HCT116 (cell line): ENCODE measurements around the gene THSD4. TPM values are rescaled to one million over a fixed set of nuclear protein-coding genes. Genes with fewer than 3 reads are reported as not detected.
A peak's percentile ranks its signal among the peaks of the same experiment; 100 is the strongest.

Source experiments
- ATAC-seq: fragments of 200-7000 bp; cut with Tn5 transposase; 2 replicates; pipeline ENCODE4 v1.9.1; 2020; ENCODE audit warnings: mild to moderate bottlenecking, moderate library complexity
- BruUV-seq: library from RNA; stranded (reverse); fragments of 400-500 nt; replicated peaks from 2 replicates; lab custom pipeline; 2021; lab: Mats Ljungman, UMichigan
- CTCF ChIA-PET: fragments of 300-600 bp; sonication (Branson Sonifier 250); formaldehyde crosslinking; loops from one replicate; lab custom pipeline; 2021; ENCODE audit warnings: antibody characterized with exemption; lab: Charles Lee
- POLR2A ChIA-PET: fragments of 300-600, 350-600 bp; sonication (Branson Sonifier 250); formaldehyde crosslinking; loops from one replicate; lab custom pipeline; 2021; ENCODE audit warnings: antibody characterized with exemption; lab: Charles Lee
- RAD21 ChIA-PET, 2 experiments: fragments of 300-600 bp; sonication (Branson Sonifier 250); formaldehyde crosslinking; loops; one replicate each; lab custom pipeline; 2023; ENCODE audit warnings: low total read pairs in 2 of 2; ENCODE audit not compliant: uncharacterized antibody in 2 of 2, unreplicated experiment in 2 of 2, low non-redundant PET in 1 of 2; lab: Charles Lee
- DNase-seq: peaks from one replicate; pipeline ENCODE4 v3.0.0-alpha.2; 2010; ENCODE audit warnings: low read depth, low spot score
- H2AFZ ChIP-seq: fragments of 200-600 bp; shearing (Covaris generic), sonication (generic); 2 replicates; pipeline ENCODE4 v1.6.1; 2017; ENCODE audit warnings: low read depth, mixed run types, mixed read lengths, antibody characterized with exemption, low read length; ENCODE audit not compliant: poor library complexity, severe bottlenecking
- H3K27ac ChIP-seq: 2 replicates; pipeline ENCODE4 v1.5.1; 2012; ENCODE audit warnings: low read depth, low read length
- H3K27me3 ChIP-seq: fragments of 200-600 bp; sonication (generic); 2 replicates; pipeline ENCODE4 v1.6.1; 2016; ENCODE audit warnings: mixed run types, low read length, mixed read lengths; ENCODE audit not compliant: insufficient read depth
- H3K36me3 ChIP-seq, 2 experiments: fragments of 200-500 bp in 1 of 2; fragments of 200-600 bp in 1 of 2; sonication (Bioruptor generic) in 1 of 2; sonication (generic) in 1 of 2; 2 replicates each; pipeline versions ENCODE4 v1.5.1 to v1.6.1; 2014 to 2016; ENCODE audit warnings: low read length in 2 of 2, inconsistent platforms in 1 of 2, mixed read lengths in 1 of 2, mixed run types in 1 of 2; ENCODE audit not compliant: insufficient read depth in 2 of 2, control insufficient read depth in 1 of 2
- H3K4me1 ChIP-seq, 2 experiments: fragments of 200-600 bp in 1 of 2; sonication (generic) in 1 of 2; 2 replicates each; pipeline versions ENCODE4 v1.5.1 to v1.6.1; 2012 to 2017; ENCODE audit warnings: low read length in 2 of 2, inconsistent platforms in 1 of 2, mild to moderate bottlenecking in 1 of 2, mixed read lengths in 1 of 2, mixed run types in 1 of 2, moderate library complexity in 1 of 2; ENCODE audit not compliant: insufficient read depth in 2 of 2, control insufficient read depth in 1 of 2
- H3K4me2 ChIP-seq: fragments of 200-600 bp; sonication (generic); 2 replicates; pipeline ENCODE4 v1.6.1; 2017; ENCODE audit warnings: mixed run types, low read length, mixed read lengths
- H3K4me3 ChIP-seq, 2 experiments: fragments of 200-600 bp in 1 of 2; sonication (generic) in 1 of 2; replicated peaks in 1 of 2; 2 replicates each; pipeline ENCODE4 v1.5.1; 2011 to 2016; ENCODE audit warnings: low read length in 2 of 2, control low read depth in 1 of 2, low read depth in 1 of 2, mild to moderate bottlenecking in 1 of 2, mixed read lengths in 1 of 2, mixed run types in 1 of 2
- H3K79me2 ChIP-seq: fragments of 200-600 bp; sonication (generic); 2 replicates; pipeline ENCODE4 v1.6.1; 2017; ENCODE audit warnings: mild to moderate bottlenecking, mixed run types, low read length, moderate library complexity, mixed read lengths; ENCODE audit not compliant: insufficient read depth
- H3K9ac ChIP-seq: fragments of 200-600 bp; sonication (generic); 2 replicates; pipeline ENCODE4 v1.6.1; 2016; ENCODE audit warnings: low read length, mixed read lengths
- H3K9me2 ChIP-seq: fragments of 200-600 bp; sonication (generic), shearing (Covaris generic); 2 replicates; pipeline ENCODE4 v1.6.1; 2017; ENCODE audit warnings: mixed run types, mild to moderate bottlenecking, moderate library complexity; ENCODE audit not compliant: insufficient read depth
- H3K9me3 ChIP-seq, 2 experiments: fragments of 200-500 bp in 1 of 2; fragments of 200-600 bp in 1 of 2; sonication (Bioruptor generic) in 1 of 2; sonication (generic) in 1 of 2; 2 replicates each; pipeline ENCODE4 v1.6.1; 2014 to 2017; ENCODE audit warnings: low read length in 2 of 2, mixed read lengths in 2 of 2, inconsistent platforms in 1 of 2, low read depth in 1 of 2, mild to moderate bottlenecking in 1 of 2, mixed run types in 1 of 2, moderate library complexity in 1 of 2; ENCODE audit not compliant: control insufficient read depth in 1 of 2, insufficient read depth in 1 of 2
- H4K20me1 ChIP-seq: fragments of 200-600 bp; sonication (generic), shearing (Covaris generic); 2 replicates; pipeline ENCODE4 v1.6.1; 2017; ENCODE audit warnings: mixed run types, mild to moderate bottlenecking, moderate library complexity; ENCODE audit not compliant: insufficient read depth
- EZH2 ChIP-seq: fragments of 200-600 bp; sonication (generic); IDR thresholded peaks from 2 replicates; pipeline ENCODE4 v1.6.1; 2017; ENCODE audit warnings: antibody characterized with exemption, mixed run types
- EZH2phosphoT487 ChIP-seq: fragments of 200-600 bp; IDR thresholded peaks from 2 replicates; pipeline ENCODE4 v1.6.1; 2018; ENCODE audit warnings: antibody characterized with exemption, borderline replicate concordance
- JUND ChIP-seq: IDR thresholded peaks from 2 replicates; pipeline ENCODE4 v1.6.1; 2012
- POLR2A ChIP-seq: IDR thresholded peaks from 2 replicates; pipeline ENCODE4 v1.7.0; 2011; ENCODE audit warnings: borderline replicate concordance; ENCODE audit not compliant: insufficient read depth, insufficient read length; ENCODE audit errors: extremely low read depth
- SP1 ChIP-seq: IDR thresholded peaks from 2 replicates; pipeline ENCODE4 v1.6.1; 2012; ENCODE audit warnings: low read depth
- YY1 ChIP-seq: IDR thresholded peaks from 2 replicates; pipeline ENCODE4 v1.6.1; 2011; ENCODE audit warnings: low read length, low read depth, moderate library complexity, mild to moderate bottlenecking; ENCODE audit not compliant: insufficient replicate concordance; ENCODE audit errors: extremely low read depth
- ZBTB33 ChIP-seq: IDR thresholded peaks from 2 replicates; pipeline ENCODE4 v1.6.1; 2011; ENCODE audit warnings: mild to moderate bottlenecking, low read length, moderate library complexity; ENCODE audit not compliant: insufficient replicate concordance; ENCODE audit errors: extremely low read depth
- ZNF274 ChIP-seq: fragments of 200-500 bp; sonication (Bioruptor generic); IDR thresholded peaks from 2 replicates; pipeline ENCODE4 v1.6.1; 2014; ENCODE audit warnings: mild to moderate bottlenecking, low read depth, low read length, inconsistent platforms
- intact Hi-C: fragments of 100-400 bp; cut with micrococcal nuclease; formaldehyde crosslinking; loops from 2 replicates; pipeline ENCODE4 v1.10.0; 2022
- total RNA-seq: library from RNA; stranded (reverse); gene quantifications from one replicate; pipeline ENCODE4 v1.2.1, GENCODE V29; 2021; ENCODE audit not compliant: unreplicated experiment
- TF ChIP-seq, protein P1 (sequence below): IDR thresholded peaks from 2 replicates; pipeline ENCODE4 v1.6.1; 2012

The THSD4 gene
- total RNA-seq, 1 experiment from 2014 or later: 30.5 TPM

DNA sequence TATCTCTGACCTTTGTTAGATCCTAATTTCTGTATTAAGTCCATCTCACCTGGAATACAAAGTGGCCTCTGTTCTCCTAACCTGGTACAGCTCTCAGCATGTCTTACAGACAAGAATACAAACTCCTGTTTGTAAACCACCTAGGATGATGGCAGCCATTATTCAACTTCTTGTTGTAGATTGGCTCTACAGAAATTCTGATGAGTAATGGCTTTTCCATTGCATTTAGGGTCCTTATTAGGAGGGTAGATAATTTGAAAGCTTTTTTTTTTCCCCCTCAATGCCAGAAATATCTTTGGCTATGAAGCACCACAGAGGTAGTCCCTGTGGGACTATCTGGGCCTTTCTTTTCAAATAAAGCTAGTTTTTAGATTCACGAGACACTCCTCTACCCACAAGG is 704.9 kb downstream of the THSD4 start (continued):
- TF ChIP-seq SP1: no peak
- TF ChIP-seq, all 23 proteins: peak for 0

DNA sequence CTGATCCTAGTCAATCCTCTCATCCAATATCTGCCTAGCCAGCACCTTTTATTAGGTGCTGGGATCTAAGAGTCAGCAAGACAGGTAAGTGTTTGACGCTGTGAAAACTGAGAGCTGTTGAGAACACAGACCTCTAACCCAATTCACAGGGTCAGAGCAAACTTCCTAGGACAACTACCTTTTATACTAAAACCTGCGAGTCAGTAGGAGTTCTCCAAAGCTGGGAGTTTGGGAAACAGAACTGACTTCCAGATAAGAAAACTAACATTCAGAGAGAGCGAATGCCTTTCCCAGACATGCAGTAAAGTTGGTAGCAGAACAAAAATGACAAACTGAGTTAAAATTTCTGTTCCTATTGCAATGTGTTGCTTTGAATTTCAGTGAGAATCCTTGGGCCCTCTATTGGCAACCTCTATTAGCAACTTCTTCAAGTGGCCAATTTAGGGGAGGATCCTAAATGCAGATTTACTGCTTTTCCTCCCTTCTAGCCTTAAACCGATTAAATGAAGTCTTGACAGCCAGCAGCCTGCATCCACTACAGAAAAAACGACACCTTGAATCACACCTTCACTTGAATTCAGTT is 706.4 kb downstream of the THSD4 start:
- H3K79me2 ChIP-seq: no peaks in the 10 kb centered on the region
- BruUV-seq: no TSS peak
- no peaks in the 10 kb centered on the region for H4K20me1 ChIP-seq
- ChIA-PET POLR2A (no interaction called here), CTCF (no interaction called here), RAD21 (no interaction called here)
- TF ChIP-seq ZNF274: peak; percentile 70
- TF ChIP-seq JUND: no peak
- no peak overlapping the region for H3K4me3 ChIP-seq
- no peak overlapping the region for H3K27ac ChIP-seq
- ATAC-seq (no peak), DNase-seq (no peak)
- no peaks in the 10 kb centered on the region for H3K9me3 ChIP-seq
- H3K9ac ChIP-seq: no peak overlapping the region
- no peaks in the 10 kb centered on the region for H3K9me2 ChIP-seq
- H3K4me2 ChIP-seq: no peak overlapping the region
- no peaks in the 10 kb centered on the region for H3K27me3 ChIP-seq
- intact Hi-C loops: no loop called here
- no peak overlapping the region for H2AFZ ChIP-seq
- no peaks in the 10 kb centered on the region for H3K4me1 ChIP-seq
- peaks cover 0 to 1% of the 10 kb centered on the region in 2 experiments; a peak in 1 of 4 replicates for H3K36me3 ChIP-seq

- Histone ChIP-seq H3K27ac (no peak overlapping the region), H3K4me2 (no peak overlapping the region), H3K79me2 (no peaks in the 10 kb centered on the region), H3K4me1 (no peaks in the 10 kb centered on the region), H4K20me1 (no peaks in the 10 kb centered on the region), H3K9me3 (no peaks in the 10 kb centered on the region), H3K9ac (no peak overlapping the region), H2AFZ (no peak overlapping the region), H3K9me2 (no peaks in the 10 kb centered on the region), H3K36me3 (peaks cover 0 to 8% of the 10 kb centered on the region in 2 experiments; a peak in 1 of 4 replicates), H3K4me3 (no peak overlapping the region), H3K27me3 (no peaks in the 10 kb centered on the region)
- BruUV-seq: no TSS peak
- intact Hi-C loops: no loop called here
- DNase-seq: no peak
- POLR2A ChIA-PET: no interaction called here
- RAD21 ChIA-PET: no interaction called here
- no peak for ATAC-seq
- CTCF ChIA-PET: no interaction called here
- no peak for TF ChIP-seq YY1
- no peak for TF ChIP-seq EZH2
- no peak for TF ChIP-seq POLR2A
- no peak for TF ChIP-seq ZBTB33
- TF ChIP-seq, protein P1, sequence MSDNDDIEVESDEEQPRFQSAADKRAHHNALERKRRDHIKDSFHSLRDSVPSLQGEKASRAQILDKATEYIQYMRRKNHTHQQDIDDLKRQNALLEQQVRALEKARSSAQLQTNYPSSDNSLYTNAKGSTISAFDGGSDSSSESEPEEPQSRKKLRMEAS: no peak
- no peak for TF ChIP-seq EZH2phosphoT487
- no peak for TF ChIP-seq ZNF274
- no peak for TF ChIP-seq JUND
Observed at GRCh38 chr15:71822890-71823630, 707.8 kb downstream of the THSD4 start.
